ENCODE results near the gene UCK1. TPM values are rescaled to one million over a fixed set of nuclear protein-coding genes. Genes with fewer than 3 reads are reported as not detected.

Gene UCK1
- total and polyA plus RNA-seq, 8 donors = 24.2 to 33.9 (median 29.0) TPM

DNA sequence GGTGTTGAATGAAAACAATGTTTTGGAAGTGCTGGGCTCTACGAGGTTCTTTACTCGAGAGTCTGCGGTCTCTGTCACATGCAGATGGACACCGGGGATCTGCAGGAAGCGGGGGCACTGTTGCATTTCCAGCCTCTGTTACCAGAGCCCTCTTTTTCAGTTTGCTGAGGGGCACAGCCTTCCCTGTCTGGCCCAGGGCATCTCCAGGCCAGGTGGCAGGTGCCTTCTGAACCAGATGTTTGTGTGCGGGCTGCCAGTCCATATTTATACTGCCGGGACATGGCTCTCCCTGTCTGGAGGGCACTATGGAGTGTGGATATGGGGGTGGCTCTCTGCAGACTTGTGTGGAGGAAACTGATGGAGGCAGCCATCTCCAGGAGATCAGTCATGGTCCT lies 47.0 kb downstream of the UCK1 start:
- Histone ChIP-seq H3K4me3 (no peak overlapping the region), H3K27ac (no peak overlapping the region), H3K27me3 (no peaks in the 10 kb centered on the region), H3K4me1 (no peaks in the 10 kb centered on the region), H3K9me3 (no peaks in the 10 kb centered on the region), H3K36me3 (peaks cover 5 to 100% of the 10 kb centered on the region in 2 donors)
- intact Hi-C loops (cut with DNase I) = no loop called here
- DNase-seq (peak in 1 of 4 donors; percentile 36), ATAC-seq (no peak)
- no peak for TF ChIP-seq CTCF (IDR thresholded peaks at IDR 0.05)

DNA sequence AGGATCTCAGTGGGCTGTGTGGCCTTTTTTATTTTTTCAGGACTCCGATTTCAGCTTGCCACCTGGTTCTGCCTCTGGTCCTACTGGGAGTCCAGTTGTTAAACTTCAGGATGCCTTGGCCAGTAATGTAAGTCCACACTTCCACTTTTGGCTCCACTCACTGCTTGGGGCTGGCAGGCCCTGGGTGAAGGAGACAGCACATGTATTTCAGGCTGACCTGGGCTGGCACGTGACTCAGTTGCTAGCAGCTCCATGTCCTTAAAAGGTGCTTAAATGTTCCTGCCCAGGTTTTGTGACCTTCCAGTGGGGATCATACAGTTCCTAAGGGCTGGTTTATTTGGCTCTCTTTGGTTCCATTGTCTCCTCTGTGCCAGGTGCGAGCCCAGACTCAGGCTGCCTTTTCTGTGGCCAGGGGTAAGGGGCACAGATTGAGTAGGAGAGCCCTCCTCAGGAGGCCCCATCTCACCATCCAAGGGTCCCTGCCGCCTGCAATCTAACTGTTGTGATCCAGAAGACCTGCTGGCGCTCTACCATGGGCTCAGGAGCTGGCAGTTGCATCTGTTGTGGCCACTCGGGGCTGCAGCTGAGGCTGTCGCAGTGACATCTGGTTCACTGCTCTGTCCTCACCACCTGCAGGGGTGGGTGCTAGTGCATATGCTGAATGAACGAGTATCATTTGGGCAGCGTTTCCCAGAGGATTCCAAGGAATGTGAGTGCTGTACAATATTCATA lies 47.6 kb downstream of the UCK1 start:
- DNase-seq (peak in 1 of 4 donors; percentile 25), ATAC-seq (no peak)
- H3K4me3 ChIP-seq = no peak overlapping the region
- TF ChIP-seq CTCF (IDR thresholded peaks at IDR 0.05) = no peak
- no peaks in the 10 kb centered on the region for H3K27me3 ChIP-seq
- H3K4me1 ChIP-seq = no peaks in the 10 kb centered on the region
- no peaks in the 10 kb centered on the region for H3K9me3 ChIP-seq
- no peak overlapping the region for H3K27ac ChIP-seq
- intact Hi-C loops (cut with DNase I) = no loop called here
- H3K36me3 ChIP-seq = peaks cover 5 to 100% of the 10 kb centered on the region in 2 donors

DNA sequence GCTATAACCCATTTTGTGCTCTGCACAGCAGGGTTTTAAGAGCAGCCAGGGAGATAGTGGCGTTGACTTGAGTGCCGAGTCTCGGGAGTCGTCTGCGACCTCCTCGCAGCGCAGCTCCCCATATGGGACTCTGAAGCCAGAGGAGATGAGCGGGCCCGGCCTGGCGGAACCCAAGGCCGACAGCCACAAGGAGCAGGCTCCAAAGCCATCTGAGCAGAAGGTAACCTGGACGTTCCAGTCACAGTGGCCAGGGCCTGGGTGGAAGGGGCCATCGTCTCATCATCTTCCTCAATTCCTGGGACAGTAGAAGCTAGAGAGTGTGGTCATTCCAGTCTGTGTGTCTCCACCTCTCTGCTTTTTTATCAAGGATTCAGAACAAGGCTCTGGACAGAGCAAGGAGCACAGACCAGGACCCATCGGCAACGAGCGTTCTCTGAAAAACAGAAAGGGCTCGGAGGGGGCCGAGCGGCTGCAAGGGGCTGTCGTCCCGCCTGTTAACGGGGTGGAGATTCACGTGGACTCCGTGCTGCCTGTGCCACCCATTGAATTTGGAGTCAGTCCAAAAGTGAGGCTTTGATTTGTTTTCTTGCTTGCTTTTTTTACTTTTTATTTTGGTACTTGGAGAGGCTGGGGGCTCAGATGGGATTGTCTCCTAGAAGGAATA lies 48.6 kb downstream of the UCK1 start:
- intact Hi-C loops (cut with DNase I) = no loop called here
- Histone ChIP-seq H3K27ac (no peak overlapping the region), H3K9me3 (no peaks in the 10 kb centered on the region), H3K4me1 (no peaks in the 10 kb centered on the region), H3K4me3 (no peak overlapping the region), H3K36me3 (peaks cover 5 to 100% of the 10 kb centered on the region in 2 donors), H3K27me3 (no peaks in the 10 kb centered on the region)
- peak in 1 of 4 donors; percentile 68 for DNase-seq
- ATAC-seq = no peak
- no peak for TF ChIP-seq CTCF (IDR thresholded peaks at IDR 0.05)

DNA sequence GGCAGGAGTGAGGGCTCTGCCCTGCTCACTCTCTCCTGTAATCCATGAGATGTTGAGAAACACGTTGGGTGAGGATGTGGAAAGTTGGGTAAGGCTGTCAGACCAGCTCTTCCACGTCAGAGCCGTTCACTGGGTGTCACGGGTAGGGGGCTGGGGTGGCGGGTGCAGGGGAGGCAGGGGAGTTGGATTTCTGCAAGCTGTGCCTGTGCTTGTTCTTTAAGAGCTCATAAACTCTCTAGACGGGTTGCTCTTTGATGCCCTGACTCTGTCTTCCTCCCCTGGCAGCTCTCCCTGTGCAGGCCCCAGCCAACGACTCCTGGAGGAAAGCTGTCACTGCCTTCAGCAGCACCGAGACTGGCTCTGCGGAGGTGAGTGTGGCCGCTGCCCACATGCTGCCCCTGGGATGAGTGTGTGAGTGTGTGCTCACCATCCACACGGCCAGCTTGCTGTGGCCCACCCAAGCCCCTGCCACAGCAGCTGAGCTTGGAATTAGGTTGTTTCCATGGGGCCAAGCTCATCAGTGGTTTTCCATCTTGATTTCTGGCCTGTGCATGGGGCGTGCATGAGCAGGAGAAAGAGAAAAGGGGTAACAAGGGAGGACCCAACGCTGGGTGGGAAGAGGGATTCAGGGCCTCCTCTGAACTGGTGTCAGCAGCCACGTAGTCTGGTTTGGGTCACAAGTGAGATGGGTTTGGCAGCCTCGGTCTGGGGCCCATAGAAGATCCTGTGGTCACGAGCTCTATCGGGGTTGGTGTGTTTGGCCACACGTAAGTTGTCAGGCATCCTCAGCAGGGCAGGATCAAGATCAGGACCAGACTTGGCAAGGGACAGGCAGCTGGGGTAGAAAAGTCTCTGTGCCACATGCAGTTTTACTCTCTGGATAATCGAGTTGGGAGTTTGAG lies 49.4 kb downstream of the UCK1 start:
- DNase-seq = peak in 2 of 4 donors; percentile 46 to 61
- intact Hi-C loops (cut with DNase I) = no loop called here
- TF ChIP-seq CTCF (IDR thresholded peaks at IDR 0.05) = no peak

More for the DNA sequence above, 49.4 kb downstream of the UCK1 start:
- no peak for ATAC-seq
- no peaks in the 10 kb centered on the region for H3K4me1 ChIP-seq
- peaks cover 5 to 100% of the 10 kb centered on the region in 2 donors for H3K36me3 ChIP-seq
- H3K27me3 ChIP-seq = no peaks in the 10 kb centered on the region
- H3K4me3 ChIP-seq = no peak overlapping the region
- H3K9me3 ChIP-seq = no peaks in the 10 kb centered on the region
- no peak overlapping the region for H3K27ac ChIP-seq
